ENCODE measurements around the gene USH2A. TPM values are rescaled to one million over a fixed set of nuclear protein-coding genes. Genes with fewer than 3 reads are reported as not detected.

USH2A gene
- polyA plus RNA-seq, 1 of the 3 experiments (the other 2 are of a cell fraction): under 0.01 TPM

DNA sequence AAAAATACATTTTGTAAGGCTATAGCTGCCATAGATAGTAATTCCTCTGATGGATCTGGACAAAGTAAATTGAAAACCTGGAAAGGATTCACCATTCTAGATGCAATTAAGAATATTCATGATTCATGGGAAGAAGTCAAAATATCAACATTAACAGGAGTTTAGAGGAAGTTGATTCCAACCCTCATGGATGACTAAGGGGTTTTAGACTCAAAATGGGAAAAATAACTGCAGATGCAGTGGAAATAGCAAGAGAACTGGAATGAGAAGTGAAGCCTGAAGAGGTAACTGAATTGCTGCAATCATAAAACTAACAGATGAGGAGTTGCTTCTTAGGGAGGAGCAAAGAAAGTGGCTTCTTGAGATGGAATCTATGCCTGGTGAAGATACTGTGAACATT lies 625.4 kb downstream of the USH2A start:
- 0 out of 4 replicates have a peak overlapping the region, but pooled peaks of 1 of the 2 experiments have one; percentile 1 for H3K27ac ChIP-seq (ENCODE audit: low read depth in 2 of 2, low read length in 1 of 2)
- no peak overlapping the region for H3K4me2 ChIP-seq
- no peaks in the 10 kb centered on the region for H3K79me2 ChIP-seq (ENCODE audit: insufficient read depth)
- DNase-seq: no peak
- H3K27me3 ChIP-seq (ENCODE audit: insufficient read depth): no peaks in the 10 kb centered on the region
- peak overlapping the region; percentile 29; the same call in 1 of the 2 replicates for H2AFZ ChIP-seq (ENCODE audit: low read depth)
- H3K4me1 ChIP-seq (ENCODE audit: control insufficient read depth in 1 of 2, insufficient read depth in 2 of 2, low read depth in 1 of 2, low read length in 1 of 2): no peaks in the 10 kb centered on the region; a peak in 1 of 4 replicates
- no peak overlapping the region for H3K9ac ChIP-seq
- no peaks in the 10 kb centered on the region for H3K9me3 ChIP-seq
- TF ChIP-seq TCF12 (IDR thresholded peaks at IDR 0.05) (no peak), FOXJ3 (CRISPR knock-in tag; IDR thresholded peaks at IDR 0.05) (no peak), GABPA (IDR thresholded peaks at IDR 0.05; ENCODE audit: low read depth) (no peak), TAF1 (IDR thresholded peaks at IDR 0.05; ENCODE audit: borderline replicate concordance, low read depth, low read length) (no peak), NFIC (IDR thresholded peaks at IDR 0.05; ENCODE audit: borderline replicate concordance) (no peak), TEAD4 (IDR thresholded peaks at IDR 0.05; ENCODE audit: borderline replicate concordance, insufficient read depth) (no peak), FOXM1 (IDR thresholded peaks at IDR 0.05; ENCODE audit: low read depth) (no peak), CHD2 (IDR thresholded peaks at IDR 0.05; ENCODE audit: low read length, partially characterized antibody) (no peak), GATA2 (CRISPR knock-in tag; IDR thresholded peaks at IDR 0.05) (no peak), NRF1 (IDR thresholded peaks at IDR 0.05; ENCODE audit: low read depth, low read length) (no peak)
- TF ChIP-seq, protein P1, sequence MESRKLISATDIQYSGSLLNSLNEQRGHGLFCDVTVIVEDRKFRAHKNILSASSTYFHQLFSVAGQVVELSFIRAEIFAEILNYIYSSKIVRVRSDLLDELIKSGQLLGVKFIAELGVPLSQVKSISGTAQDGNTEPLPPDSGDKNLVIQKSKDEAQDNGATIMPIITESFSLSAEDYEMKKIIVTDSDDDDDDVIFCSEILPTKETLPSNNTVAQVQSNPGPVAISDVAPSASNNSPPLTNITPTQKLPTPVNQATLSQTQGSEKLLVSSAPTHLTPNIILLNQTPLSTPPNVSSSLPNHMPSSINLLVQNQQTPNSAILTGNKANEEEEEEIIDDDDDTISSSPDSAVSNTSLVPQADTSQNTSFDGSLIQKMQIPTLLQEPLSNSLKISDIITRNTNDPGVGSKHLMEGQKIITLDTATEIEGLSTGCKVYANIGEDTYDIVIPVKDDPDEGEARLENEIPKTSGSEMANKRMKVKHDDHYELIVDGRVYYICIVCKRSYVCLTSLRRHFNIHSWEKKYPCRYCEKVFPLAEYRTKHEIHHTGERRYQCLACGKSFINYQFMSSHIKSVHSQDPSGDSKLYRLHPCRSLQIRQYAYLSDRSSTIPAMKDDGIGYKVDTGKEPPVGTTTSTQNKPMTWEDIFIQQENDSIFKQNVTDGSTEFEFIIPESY (IDR thresholded peaks at IDR 0.05; ENCODE audit: borderline replicate concordance, low read depth): no peak
- TF ChIP-seq, protein P2, sequence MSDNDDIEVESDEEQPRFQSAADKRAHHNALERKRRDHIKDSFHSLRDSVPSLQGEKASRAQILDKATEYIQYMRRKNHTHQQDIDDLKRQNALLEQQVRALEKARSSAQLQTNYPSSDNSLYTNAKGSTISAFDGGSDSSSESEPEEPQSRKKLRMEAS (IDR thresholded peaks at IDR 0.05; ENCODE audit: low read depth): no peak
- ChIA-PET CTCF (no interaction called here), POLR2A (no interaction called here)
- H3F3A ChIP-seq (replicated peaks; ENCODE audit: insufficient read depth): peaks cover 12% of the 10 kb centered on the region
- H3K4me3 ChIP-seq (ENCODE audit: low read depth in 2 of 2, low read length in 1 of 2): no peak overlapping the region
- H3K36me3 ChIP-seq (replicated peaks in 1 of 2; ENCODE audit: control insufficient read depth in 1 of 2, insufficient read depth in 2 of 2, low read length in 1 of 2): no peaks in the 10 kb centered on the region
- H3K9me2 ChIP-seq: no peaks in the 10 kb centered on the region
- H4K20me1 ChIP-seq (ENCODE audit: insufficient read depth): no peaks in the 10 kb centered on the region

DNA sequence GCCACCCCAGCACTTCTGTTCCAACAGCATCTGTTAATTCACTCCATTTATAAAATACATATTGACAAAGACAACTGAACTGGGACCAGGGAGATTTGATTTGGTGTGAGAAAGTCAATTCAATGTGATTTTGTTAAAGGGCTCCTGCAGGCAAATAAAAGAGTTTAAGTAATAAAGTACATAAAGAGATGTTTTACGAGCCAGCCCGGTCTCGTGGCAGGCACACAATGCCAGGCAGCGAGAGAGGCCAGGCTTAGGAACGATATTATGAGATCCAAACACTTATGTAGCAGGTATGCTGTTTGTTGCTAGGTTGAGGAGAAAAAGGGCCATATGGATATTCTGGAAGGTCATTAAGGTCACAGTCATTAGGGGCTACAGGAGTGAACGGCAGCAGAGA lies 629.1 kb downstream of the USH2A start:
- 83% methylated on average over 6 of the region's 6 CpGs for WGBS (ENCODE audit: low lambda C conversion rate)
- ChIA-PET CTCF (interaction anchor here (0.8 to 1.0 kb wide), 2 partner anchors 11 to 87 kb away, joined by 3 read pairs; no protein-coding TSS in a partner anchor), POLR2A (no interaction called here)
- Histone ChIP-seq H3K27me3 (ENCODE audit: insufficient read depth) (no peaks in the 10 kb centered on the region), H3K4me1 (ENCODE audit: control insufficient read depth in 1 of 2, insufficient read depth in 2 of 2, low read depth in 1 of 2, low read length in 1 of 2) (no peaks in the 10 kb centered on the region; a peak in 1 of 4 replicates), H3K27ac (ENCODE audit: low read depth in 2 of 2, low read length in 1 of 2) (peak overlapping the region in 1 of 2 experiments; percentile 50; a peak in 1 of 4 replicates), H3F3A (replicated peaks; ENCODE audit: insufficient read depth) (peaks cover 17% of the 10 kb centered on the region), H3K4me3 (ENCODE audit: low read depth in 2 of 2, low read length in 1 of 2) (no peak overlapping the region), H3K9me2 (no peaks in the 10 kb centered on the region), H3K9me3 (no peaks in the 10 kb centered on the region), H4K20me1 (ENCODE audit: insufficient read depth) (no peaks in the 10 kb centered on the region), H2AFZ (ENCODE audit: low read depth) (no peak overlapping the region), H3K36me3 (replicated peaks in 1 of 2; ENCODE audit: control insufficient read depth in 1 of 2, insufficient read depth in 2 of 2, low read length in 1 of 2) (no peaks in the 10 kb centered on the region), H3K4me2 (no peak overlapping the region), H3K79me2 (ENCODE audit: insufficient read depth) (no peaks in the 10 kb centered on the region), H3K9ac (no peak overlapping the region)
- DNase-seq: no peak
- TF ChIP-seq, protein P2 (IDR thresholded peaks at IDR 0.05; ENCODE audit: low read depth): no peak
- TF ChIP-seq, protein P1 (IDR thresholded peaks at IDR 0.05; ENCODE audit: borderline replicate concordance, low read depth): no peak
- TF ChIP-seq POLR2AphosphoS5 (IDR thresholded peaks at IDR 0.05; ENCODE audit: low read depth, low read length) (no peak), EZH2phosphoT487 (IDR thresholded peaks at IDR 0.05; ENCODE audit: borderline replicate concordance, low read depth) (no peak), RAD21 (IDR thresholded peaks at IDR 0.05; ENCODE audit: low read length) (no peak), FOXJ3 (CRISPR knock-in tag; IDR thresholded peaks at IDR 0.05) (no peak), SIN3A (IDR thresholded peaks at IDR 0.05; ENCODE audit: borderline replicate concordance, low read depth, low read length) (no peak)
